OCI-LY3 (cell line): Measurements from ENCODE around the gene HS3ST6.

Experiments used
- H2AFZ ChIP-seq: fragments of 200-600, 300-600 bp; shearing (Covaris generic); 2 replicates; pipeline ENCODE4 v1.6.0; 2014; ENCODE audit warnings: antibody characterized with exemption, low read depth, low read length
- H3K27ac ChIP-seq: fragments of 200-600, 300-600 bp; sonication (generic); 2 replicates; pipeline ENCODE4 v1.5.1; 2014; ENCODE audit warnings: mild to moderate bottlenecking, low read length, moderate library complexity, mixed read lengths
- H3K27me3 ChIP-seq: fragments of 200-600, 300-600 bp; sonication (generic); 2 replicates; pipeline ENCODE4 v1.6.1; 2014; ENCODE audit warnings: low read depth, low read length, mixed read lengths
- H3K36me3 ChIP-seq: fragments of 200-600, 300-600 bp; sonication (generic); replicated peaks from 2 replicates; pipeline ENCODE3; 2014; ENCODE audit warnings: low read depth, low read length, mixed read lengths
- H3K4me1 ChIP-seq: fragments of 300-600, 200-600 bp; sonication (generic); 2 replicates; pipeline ENCODE4 v1.6.1; 2014; ENCODE audit warnings: low read length, mixed read lengths
- H3K4me2 ChIP-seq: fragments of 200-600, 300-600 bp; sonication (generic); 2 replicates; pipeline ENCODE4 v1.6.1; 2014; ENCODE audit warnings: low read length, mixed read lengths
- H3K4me3 ChIP-seq: fragments of 300-600, 200-600 bp; sonication (generic); 2 replicates; pipeline ENCODE4 v1.5.1; 2014; ENCODE audit warnings: antibody characterized with exemption, mild to moderate bottlenecking, low read length, moderate library complexity
- H3K79me2 ChIP-seq: fragments of 300-600, 200-600 bp; shearing (Covaris generic); 2 replicates; pipeline ENCODE4 v1.6.1; 2014; ENCODE audit warnings: mild to moderate bottlenecking, low read length, mixed read lengths
- H3K9ac ChIP-seq: fragments of 300-600, 200-600 bp; shearing (Covaris generic); 2 replicates; pipeline ENCODE4 v1.6.0; 2014; ENCODE audit warnings: mild to moderate bottlenecking, low read length, moderate library complexity
- H3K9me3 ChIP-seq: fragments of 200-600, 300-600 bp; shearing (Covaris generic); 2 replicates; pipeline ENCODE4 v1.6.1; 2014; ENCODE audit warnings: low read length, mixed read lengths; ENCODE audit not compliant: insufficient read depth
- H4K20me1 ChIP-seq: fragments of 200-600, 300-600 bp; sonication (generic); 2 replicates; pipeline ENCODE4 v1.6.1; 2016; ENCODE audit warnings: low read length, mixed read lengths; ENCODE audit not compliant: insufficient read depth
- CTCF ChIP-seq: fragments of 200-600, 300-600 bp; sonication (generic); IDR thresholded peaks from 2 replicates; pipeline ENCODE4 v1.5.1; 2014; ENCODE audit warnings: antibody characterized with exemption, low read length, low read depth
- EZH2phosphoT487 ChIP-seq: fragments of 200-600 bp; shearing (Covaris generic); IDR thresholded peaks from 2 replicates; pipeline ENCODE4 v1.6.1; 2018; ENCODE audit warnings: antibody characterized with exemption, mixed run types, low read depth

HS3ST6 gene

GRCh38 chr16:1863681-1864460 lies 54.3 kb downstream of the HS3ST6 start:
- no peaks in the 10 kb centered on the region for H3K9me3 ChIP-seq
- no peaks in the 10 kb centered on the region for H3K36me3 ChIP-seq
- TF ChIP-seq CTCF: peak; percentile 42
- TF ChIP-seq EZH2phosphoT487: no peak
- no peak overlapping the region for H3K9ac ChIP-seq
- no peak overlapping the region for H2AFZ ChIP-seq
- peaks cover 27% of the 10 kb centered on the region for H3K27me3 ChIP-seq
- peak overlapping the region; percentile 46 for H3K4me2 ChIP-seq
- H3K4me3 ChIP-seq: no peak overlapping the region; the same call in 1 of the 2 replicates
- H3K4me1 ChIP-seq: peaks cover 8% of the 10 kb centered on the region; the same call in 1 of the 2 replicates
- H4K20me1 ChIP-seq: no peaks in the 10 kb centered on the region
- H3K27ac ChIP-seq: no peak overlapping the region
- no peaks in the 10 kb centered on the region for H3K79me2 ChIP-seq

GRCh38 chr16:1862394-1862793 lies 55.8 kb downstream of the HS3ST6 start:
- H2AFZ ChIP-seq: no peak overlapping the region
- H3K4me3 ChIP-seq: no peak overlapping the region
- TF ChIP-seq EZH2phosphoT487 (no peak), CTCF (no peak)
- H3K36me3 ChIP-seq: no peaks in the 10 kb centered on the region
- H3K4me1 ChIP-seq: peaks cover 8% of the 10 kb centered on the region; the same call in 1 of the 2 replicates
- no peak overlapping the region for H3K27ac ChIP-seq
- H4K20me1 ChIP-seq: no peaks in the 10 kb centered on the region
- no peak overlapping the region for H3K9ac ChIP-seq
- H3K4me2 ChIP-seq: no peak overlapping the region
- H3K9me3 ChIP-seq: no peaks in the 10 kb centered on the region
- H3K79me2 ChIP-seq: no peaks in the 10 kb centered on the region
- H3K27me3 ChIP-seq: peaks cover 42% of the 10 kb centered on the region

DNA sequence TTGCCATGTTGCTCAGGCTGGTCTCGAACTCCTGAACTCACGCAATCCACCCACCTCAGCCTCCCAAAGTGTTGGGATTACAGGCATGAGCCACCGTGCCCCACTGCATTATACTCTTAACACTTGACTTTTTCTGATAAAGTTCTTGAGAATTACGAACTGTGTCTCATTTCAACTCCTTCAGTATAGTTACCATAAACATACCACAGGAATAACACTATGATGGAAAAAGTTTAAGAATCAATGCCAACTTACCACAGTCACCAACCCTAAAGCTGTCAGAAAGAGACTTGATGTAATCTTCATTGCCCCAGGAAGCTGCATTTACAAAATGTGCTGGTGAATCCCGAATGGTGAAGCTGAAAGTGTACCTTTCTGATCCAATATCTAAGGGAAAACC lies 56.5 kb downstream of the HS3ST6 start:
- Histone ChIP-seq H3K79me2 (no peaks in the 10 kb centered on the region), H4K20me1 (no peaks in the 10 kb centered on the region), H3K9me3 (no peaks in the 10 kb centered on the region), H3K27ac (no peak overlapping the region), H3K4me1 (peaks cover 8% of the 10 kb centered on the region; the same call in 1 of the 2 replicates), H3K9ac (no peak overlapping the region), H3K36me3 (no peaks in the 10 kb centered on the region), H3K4me3 (no peak overlapping the region), H3K4me2 (no peak overlapping the region), H2AFZ (no peak overlapping the region), H3K27me3 (peaks cover 48% of the 10 kb centered on the region)
- TF ChIP-seq EZH2phosphoT487: no peak
- TF ChIP-seq CTCF: no peak
